HUDEP-2 (cell line): ENCODE results near the gene DEFB128.

Experiments
- DNase-seq, 76 experiments: peaks; one replicate each; lab custom pipeline; 2025; ENCODE audit not compliant: unreplicated experiment in 76 of 76; lab: John Stamatoyannopoulos, UW

DEFB128 gene

DNA sequence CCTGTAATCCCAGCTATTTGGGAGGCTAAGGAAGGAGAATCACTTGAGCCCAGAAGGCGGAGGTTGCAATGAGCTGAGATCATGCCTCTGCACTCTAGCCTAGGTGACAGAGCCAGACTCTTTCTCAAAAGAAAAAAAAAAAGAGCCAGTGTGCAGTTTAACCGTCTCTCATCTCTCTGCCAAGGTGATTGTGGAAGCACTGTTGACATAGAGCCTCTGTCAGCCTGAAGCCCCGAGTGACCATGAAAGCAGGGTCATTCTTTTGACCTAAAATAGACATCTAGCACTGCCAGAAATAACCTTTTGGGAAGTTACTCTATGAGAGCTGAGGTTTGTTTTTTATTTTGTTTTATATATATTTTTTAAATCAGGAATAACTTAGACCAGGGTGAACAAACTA lies 24.9 kb downstream of the DEFB128 start:
- no peak for DNase-seq

DNA sequence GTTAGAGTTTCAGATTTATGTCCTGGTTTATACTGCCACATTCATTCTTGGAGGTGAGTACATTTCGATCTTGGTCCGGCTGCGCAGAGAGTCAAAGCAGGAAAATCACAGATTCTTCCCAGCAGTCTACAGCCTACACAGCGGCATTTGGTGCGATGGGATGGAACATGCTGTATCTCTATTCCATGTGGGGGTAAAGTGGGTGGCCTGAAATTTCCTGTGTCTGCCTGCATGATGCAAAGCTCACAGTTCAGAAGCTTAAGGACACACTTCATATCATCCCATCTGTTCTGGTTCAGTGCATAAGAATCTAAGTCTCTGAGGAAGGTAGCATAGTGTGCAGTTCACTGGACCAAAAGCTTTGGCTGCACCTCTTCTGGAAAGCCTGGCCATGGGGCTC lies 32.4 kb downstream of the DEFB128 start, which contains the start of gene DEFB127:
Gene DEFB127 (plus strand): TSS at position 301 of the 400 bp plus-strand sequence. CDS start 91 bp downstream, at position 392.
- no peak for DNase-seq

DNA sequence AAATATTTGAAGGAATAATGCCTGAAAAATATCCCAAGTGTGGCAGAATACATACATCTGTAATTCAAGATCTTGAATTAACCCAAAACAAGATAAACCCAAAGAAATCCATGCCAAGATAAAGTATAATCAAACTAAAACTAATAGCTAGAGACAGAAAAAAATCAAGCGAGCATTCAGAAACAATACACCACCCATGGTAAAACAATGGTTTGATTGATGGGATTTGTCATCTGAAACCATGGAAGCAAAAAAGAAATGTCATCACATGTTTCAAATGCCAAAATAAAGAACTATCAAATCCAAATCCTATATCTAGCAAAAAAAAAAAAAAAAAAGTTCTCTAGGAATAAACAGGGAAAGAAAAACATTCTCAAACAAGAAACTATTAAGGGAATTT lies 37.4 kb downstream of the DEFB128 start:
- DNase-seq, result no peak

DNA sequence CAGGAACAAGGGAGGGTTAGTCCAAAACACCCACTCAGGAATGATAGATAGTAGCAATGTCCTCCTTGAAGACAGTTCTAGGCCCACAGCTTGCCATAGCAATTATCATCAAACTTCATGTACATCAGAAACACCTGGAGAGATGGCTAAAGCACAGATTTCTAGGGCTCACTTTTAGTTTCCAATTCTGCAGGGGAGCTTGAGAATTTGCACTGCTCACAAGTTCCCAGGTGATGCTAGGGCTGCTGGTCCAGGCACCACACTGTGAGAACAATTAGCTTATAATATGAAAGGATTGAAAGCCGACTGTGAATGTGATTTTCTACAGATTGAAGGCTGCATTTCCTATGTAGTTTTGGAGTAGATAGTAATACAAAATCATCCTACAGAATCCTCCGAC lies 43.6 kb downstream of the DEFB128 start:
- DNase-seq, result no peak

DNA sequence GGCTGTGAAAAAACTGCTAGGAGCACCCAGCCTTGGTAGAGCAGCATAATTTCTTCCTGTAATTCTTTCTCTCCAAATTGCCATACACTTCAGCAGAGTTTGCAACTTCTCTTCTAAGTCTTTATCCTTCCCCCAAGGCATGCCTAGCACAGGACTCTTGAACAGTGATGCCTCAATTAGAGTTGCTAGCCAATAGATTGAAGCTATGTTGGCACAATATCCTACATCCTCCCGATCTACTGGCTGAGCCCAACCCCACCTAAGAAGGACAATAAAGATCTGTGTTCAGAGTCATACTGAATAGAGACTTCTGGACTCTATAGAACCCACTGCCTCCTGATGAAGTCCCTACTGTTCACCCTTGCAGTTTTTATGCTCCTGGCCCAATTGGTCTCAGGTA lies 47.2 kb downstream of the DEFB128 start, which contains the start of gene DEFB126:
Gene DEFB126 (plus strand): TSS at position 301 of the 400 bp plus-strand sequence. CDS start 39 bp downstream, at position 340.
- DNase-seq, result no peak
